ENCODE measurements around the gene MAML3.

The MAML3 gene

GRCh38 chr4:139847602-139848001, 306.4 kb downstream of the MAML3 start:
- Histone ChIP-seq H2BK120ac (ENCODE audit: low read depth, low read length) (no peak overlapping the region), H3K4me3 (ENCODE audit: low read length in 2 of 2) (no peak overlapping the region), H3K27ac (replicated peaks; ENCODE audit: low read length) (peak overlapping the region; percentile 62), H4K91ac (ENCODE audit: low read depth, low read length, poor library complexity) (no peak overlapping the region), H3K27me3 (ENCODE audit: control insufficient read depth in 3 of 3, insufficient read depth in 3 of 3, low read depth in 1 of 3, low read length in 3 of 3) (no peaks in the 10 kb centered on the region), H3K36me3 (replicated peaks in 1 of 2; ENCODE audit: control insufficient read depth in 2 of 2, insufficient read depth in 2 of 2, low read length in 2 of 2) (no peaks in the 10 kb centered on the region), H3K18ac (ENCODE audit: low read length) (no peak overlapping the region), H2BK5ac (ENCODE audit: low read length) (no peak overlapping the region), H2BK15ac (ENCODE audit: low read length) (no peak overlapping the region), H3K9me3 (replicated peaks in 1 of 2; ENCODE audit: control insufficient read depth in 2 of 2, insufficient read depth in 1 of 2, low read depth in 1 of 2, low read length in 2 of 2) (no peaks in the 10 kb centered on the region), H2BK12ac (ENCODE audit: low read length) (no peak overlapping the region), H3K14ac (ENCODE audit: low read length) (no peak overlapping the region), H3K4me1 (ENCODE audit: control insufficient read depth in 2 of 2, insufficient read depth in 1 of 2, low read depth in 1 of 2, low read length in 2 of 2) (peaks cover 18 to 28% of the 10 kb centered on the region in 2 donors), H3K9ac (ENCODE audit: low read depth, low read length, poor library complexity) (no peak overlapping the region), H3K4ac (ENCODE audit: low read length) (no peak overlapping the region), H3K4me2 (ENCODE audit: insufficient read depth, low read length, poor library complexity, severe bottlenecking) (no peak overlapping the region), H2AFZ (ENCODE audit: low read length) (no peak overlapping the region), H3K79me1 (ENCODE audit: low read depth, low read length) (no peaks in the 10 kb centered on the region), H3K23ac (ENCODE audit: low read depth, low read length, poor library complexity) (no peak overlapping the region), H2AK5ac (ENCODE audit: low read depth, low read length) (no peak overlapping the region), H4K8ac (ENCODE audit: low read depth, low read length) (no peak overlapping the region)
- DNase-seq (ENCODE audit: low spot score): no peak

DNA sequence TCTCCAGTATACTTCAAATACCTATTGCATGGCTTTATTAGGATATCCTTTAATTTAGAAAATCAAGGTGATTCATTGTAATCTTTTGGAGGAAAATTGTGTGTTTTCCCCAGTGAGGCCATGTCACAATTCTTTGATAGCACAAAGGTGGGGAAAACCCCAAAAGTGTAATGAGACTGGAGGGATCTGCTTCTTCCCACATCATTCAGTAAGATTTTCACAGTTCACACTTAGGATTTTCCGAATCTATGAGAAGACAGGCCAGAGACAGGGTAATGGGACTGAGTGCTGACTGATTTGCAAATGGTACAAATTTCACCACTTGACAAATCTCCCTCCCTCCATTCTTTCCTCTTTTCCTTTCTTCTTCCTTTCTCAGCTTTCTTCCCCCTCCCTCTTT, 307.2 kb downstream of the MAML3 start:
- WGBS, 2 donors (ENCODE audit: extremely low coverage in 2 of 2, insufficient read length in 2 of 2, insufficient replicate concordance in 1 of 2): no CpG with 5 or more reads among the region's 1 CpG
- Histone ChIP-seq H3K27me3 (ENCODE audit: control insufficient read depth in 3 of 3, insufficient read depth in 3 of 3, low read depth in 1 of 3, low read length in 3 of 3) (no peaks in the 10 kb centered on the region), H4K91ac (ENCODE audit: low read depth, low read length, poor library complexity) (no peak overlapping the region), H3K14ac (ENCODE audit: low read length) (no peak overlapping the region), H2BK120ac (ENCODE audit: low read depth, low read length) (no peak overlapping the region), H3K4me3 (ENCODE audit: low read length in 2 of 2) (no peak overlapping the region), H3K9me3 (replicated peaks in 1 of 2; ENCODE audit: control insufficient read depth in 2 of 2, insufficient read depth in 1 of 2, low read depth in 1 of 2, low read length in 2 of 2) (no peaks in the 10 kb centered on the region), H3K4me1 (ENCODE audit: control insufficient read depth in 2 of 2, insufficient read depth in 1 of 2, low read depth in 1 of 2, low read length in 2 of 2) (peaks cover 21 to 30% of the 10 kb centered on the region in 2 donors), H3K4me2 (ENCODE audit: insufficient read depth, low read length, poor library complexity, severe bottlenecking) (no peak overlapping the region), H3K23ac (ENCODE audit: low read depth, low read length, poor library complexity) (no peak overlapping the region), H2BK15ac (ENCODE audit: low read length) (no peak overlapping the region), H2AK5ac (ENCODE audit: low read depth, low read length) (no peak overlapping the region), H3K9ac (ENCODE audit: low read depth, low read length, poor library complexity) (no peak overlapping the region), H3K18ac (ENCODE audit: low read length) (no peak overlapping the region), H2BK5ac (ENCODE audit: low read length) (no peak overlapping the region), H2AFZ (ENCODE audit: low read length) (no peak overlapping the region), H2BK12ac (ENCODE audit: low read length) (no peak overlapping the region), H4K8ac (ENCODE audit: low read depth, low read length) (no peak overlapping the region), H3K36me3 (replicated peaks in 1 of 2; ENCODE audit: control insufficient read depth in 2 of 2, insufficient read depth in 2 of 2, low read length in 2 of 2) (no peaks in the 10 kb centered on the region), H3K79me1 (ENCODE audit: low read depth, low read length) (no peaks in the 10 kb centered on the region), H3K4ac (ENCODE audit: low read length) (no peak overlapping the region), H3K27ac (replicated peaks; ENCODE audit: low read length) (peak overlapping the region; percentile 21)
- DNase-seq (ENCODE audit: low spot score): no peak

GRCh38 chr4:139845453-139846093, 308.4 kb downstream of the MAML3 start:
- Histone ChIP-seq H3K79me1 (ENCODE audit: low read depth, low read length) (no peaks in the 10 kb centered on the region), H3K27me3 (ENCODE audit: control insufficient read depth in 3 of 3, insufficient read depth in 3 of 3, low read depth in 1 of 3, low read length in 3 of 3) (no peaks in the 10 kb centered on the region), H3K14ac (ENCODE audit: low read length) (no peak overlapping the region), H3K4me1 (ENCODE audit: control insufficient read depth in 2 of 2, insufficient read depth in 1 of 2, low read depth in 1 of 2, low read length in 2 of 2) (peaks cover 27 to 42% of the 10 kb centered on the region in 2 donors), H2AK5ac (ENCODE audit: low read depth, low read length) (no peak overlapping the region), H3K4me2 (ENCODE audit: insufficient read depth, low read length, poor library complexity, severe bottlenecking) (no peak overlapping the region), H3K4ac (ENCODE audit: low read length) (no peak overlapping the region), H3K9me3 (replicated peaks in 1 of 2; ENCODE audit: control insufficient read depth in 2 of 2, insufficient read depth in 1 of 2, low read depth in 1 of 2, low read length in 2 of 2) (no peaks in the 10 kb centered on the region), H3K18ac (ENCODE audit: low read length) (no peak overlapping the region), H2BK12ac (ENCODE audit: low read length) (no peak overlapping the region), H2AFZ (ENCODE audit: low read length) (no peak overlapping the region), H2BK5ac (ENCODE audit: low read length) (no peak overlapping the region), H4K8ac (ENCODE audit: low read depth, low read length) (no peak overlapping the region), H3K23ac (ENCODE audit: low read depth, low read length, poor library complexity) (no peak overlapping the region), H3K27ac (replicated peaks; ENCODE audit: low read length) (no peak overlapping the region), H3K4me3 (ENCODE audit: low read length in 2 of 2) (no peak overlapping the region), H4K91ac (ENCODE audit: low read depth, low read length, poor library complexity) (no peak overlapping the region), H2BK120ac (ENCODE audit: low read depth, low read length) (no peak overlapping the region), H3K36me3 (replicated peaks in 1 of 2; ENCODE audit: control insufficient read depth in 2 of 2, insufficient read depth in 2 of 2, low read length in 2 of 2) (no peaks in the 10 kb centered on the region), H3K9ac (ENCODE audit: low read depth, low read length, poor library complexity) (no peak overlapping the region), H2BK15ac (ENCODE audit: low read length) (no peak overlapping the region)
- no CpG with 5 or more reads among the region's 3 CpGs for WGBS, 2 donors (ENCODE audit: extremely low coverage in 2 of 2, insufficient read length in 2 of 2, insufficient replicate concordance in 1 of 2)
- no peak for DNase-seq (ENCODE audit: low spot score)

GRCh38 chr4:139844459-139845036, 309.4 kb downstream of the MAML3 start:
- Histone ChIP-seq H2BK12ac (ENCODE audit: low read length) (no peak overlapping the region), H3K14ac (ENCODE audit: low read length) (no peak overlapping the region), H3K4ac (ENCODE audit: low read length) (no peak overlapping the region), H3K23ac (ENCODE audit: low read depth, low read length, poor library complexity) (no peak overlapping the region), H3K36me3 (replicated peaks in 1 of 2; ENCODE audit: control insufficient read depth in 2 of 2, insufficient read depth in 2 of 2, low read length in 2 of 2) (no peaks in the 10 kb centered on the region), H3K18ac (ENCODE audit: low read length) (no peak overlapping the region), H2AK5ac (ENCODE audit: low read depth, low read length) (no peak overlapping the region), H3K9me3 (replicated peaks in 1 of 2; ENCODE audit: control insufficient read depth in 2 of 2, insufficient read depth in 1 of 2, low read depth in 1 of 2, low read length in 2 of 2) (no peaks in the 10 kb centered on the region), H3K4me1 (ENCODE audit: control insufficient read depth in 2 of 2, insufficient read depth in 1 of 2, low read depth in 1 of 2, low read length in 2 of 2) (peaks cover 29 to 44% of the 10 kb centered on the region in 2 donors), H2BK15ac (ENCODE audit: low read length) (no peak overlapping the region), H3K4me3 (ENCODE audit: low read length in 2 of 2) (no peak overlapping the region), H4K91ac (ENCODE audit: low read depth, low read length, poor library complexity) (no peak overlapping the region), H2BK5ac (ENCODE audit: low read length) (no peak overlapping the region), H2AFZ (ENCODE audit: low read length) (no peak overlapping the region), H3K27me3 (ENCODE audit: control insufficient read depth in 3 of 3, insufficient read depth in 3 of 3, low read depth in 1 of 3, low read length in 3 of 3) (no peaks in the 10 kb centered on the region), H3K4me2 (ENCODE audit: insufficient read depth, low read length, poor library complexity, severe bottlenecking) (no peak overlapping the region), H3K27ac (replicated peaks; ENCODE audit: low read length) (no peak overlapping the region), H2BK120ac (ENCODE audit: low read depth, low read length) (no peak overlapping the region), H3K79me1 (ENCODE audit: low read depth, low read length) (no peaks in the 10 kb centered on the region), H4K8ac (ENCODE audit: low read depth, low read length) (no peak overlapping the region), H3K9ac (ENCODE audit: low read depth, low read length, poor library complexity) (no peak overlapping the region)
- no peak for DNase-seq (ENCODE audit: low spot score)
